Neuronal stem cell (in vitro differentiated cells): ENCODE data around the gene PTPN4.

Experiments used
- DNase-seq: peaks from one replicate; pipeline ENCODE4 v3.0.0-alpha.2; 2013; ENCODE audit warnings: low spot score
- H2AFZ ChIP-seq: one replicate; pipeline ENCODE4 v1.6.1; 2013; ENCODE audit warnings: mild to moderate bottlenecking, low read length, inconsistent platforms
- H2AK5ac ChIP-seq: 2 replicates; pipeline ENCODE4 v1.6.1; 2013; ENCODE audit warnings: low read depth, mild to moderate bottlenecking, inconsistent platforms, low read length, moderate library complexity, mixed read lengths
- H2BK120ac ChIP-seq: 2 replicates; pipeline ENCODE4 v1.6.1; 2013; ENCODE audit warnings: low read depth, mild to moderate bottlenecking, inconsistent platforms, low read length, moderate library complexity, mixed read lengths
- H2BK12ac ChIP-seq: one replicate; pipeline ENCODE4 v1.6.1; 2013; ENCODE audit warnings: low read length, inconsistent platforms
- H2BK15ac ChIP-seq: 2 replicates; pipeline ENCODE4 v1.6.1; 2013; ENCODE audit warnings: mild to moderate bottlenecking, low read length, inconsistent platforms, mixed read lengths
- H2BK5ac ChIP-seq: one replicate; pipeline ENCODE4 v1.6.1; 2013; ENCODE audit warnings: inconsistent platforms, mild to moderate bottlenecking, low read length, moderate library complexity
- H3K14ac ChIP-seq: one replicate; pipeline ENCODE4 v1.6.1; 2013; ENCODE audit warnings: low read length, inconsistent platforms
- H3K18ac ChIP-seq: 2 replicates; pipeline ENCODE4 v1.6.1; 2013; ENCODE audit warnings: low read length, inconsistent platforms
- H3K23ac ChIP-seq: 2 replicates; pipeline ENCODE4 v1.6.1; 2013; ENCODE audit warnings: low read depth, mild to moderate bottlenecking, mixed read lengths, low read length, inconsistent platforms; ENCODE audit not compliant: poor library complexity
- H3K27ac ChIP-seq: replicated peaks from 3 replicates; pipeline ENCODE4 v1.5.1; 2013; ENCODE audit warnings: low read length, inconsistent platforms
- H3K27me3 ChIP-seq, 3 experiments: 2 replicates each; pipeline ENCODE4 v1.6.1; 2013; ENCODE audit warnings: low read length in 3 of 3, mild to moderate bottlenecking in 2 of 3, inconsistent platforms in 1 of 3, low read depth in 1 of 3, mixed read lengths in 1 of 3, moderate library complexity in 1 of 3; ENCODE audit not compliant: control insufficient read depth in 3 of 3, insufficient read depth in 3 of 3
- H3K36me3 ChIP-seq, 2 donors: replicated peaks in 1 of 2; 2 replicates each; pipeline ENCODE4 v1.6.1; 2013; ENCODE audit warnings: low read length in 2 of 2; ENCODE audit not compliant: control insufficient read depth in 2 of 2, insufficient read depth in 2 of 2
- H3K4ac ChIP-seq: 2 replicates; pipeline ENCODE4 v1.6.1; 2013; ENCODE audit warnings: inconsistent platforms, mild to moderate bottlenecking, low read length, moderate library complexity
- H3K4me1 ChIP-seq, 2 donors: 1 replicate in 1 of 2; 2 replicates in 1 of 2; pipeline ENCODE4 v1.6.1; 2013; ENCODE audit warnings: low read length in 2 of 2, low read depth in 1 of 2; ENCODE audit not compliant: control insufficient read depth in 2 of 2, insufficient read depth in 1 of 2
- H3K4me2 ChIP-seq: one replicate; pipeline ENCODE4 v1.6.1; 2013; ENCODE audit warnings: mild to moderate bottlenecking, low read length, inconsistent platforms; ENCODE audit not compliant: insufficient read depth, poor library complexity, severe bottlenecking
- H3K4me3 ChIP-seq, 2 donors: 2 replicates each; pipeline ENCODE4 v1.5.1; 2013; ENCODE audit warnings: low read length in 2 of 2, mild to moderate bottlenecking in 2 of 2, inconsistent platforms in 1 of 2, moderate library complexity in 1 of 2
- H3K79me1 ChIP-seq: one replicate; pipeline ENCODE4 v1.6.1; 2013; ENCODE audit warnings: low read depth, mild to moderate bottlenecking, inconsistent platforms, low read length, moderate library complexity
- H3K9ac ChIP-seq: one replicate; pipeline ENCODE4 v1.6.1; 2013; ENCODE audit warnings: mild to moderate bottlenecking, low read depth, low read length, inconsistent platforms; ENCODE audit not compliant: poor library complexity
- H3K9me3 ChIP-seq, 2 donors: replicated peaks in 1 of 2; 2 replicates each; pipeline versions ENCODE3 to v1.6.1; 2013; ENCODE audit warnings: low read length in 2 of 2, mild to moderate bottlenecking in 2 of 2, inconsistent platforms in 1 of 2, low read depth in 1 of 2, mixed read lengths in 1 of 2, moderate library complexity in 1 of 2; ENCODE audit not compliant: control insufficient read depth in 2 of 2, insufficient read depth in 1 of 2
- H4K8ac ChIP-seq: one replicate; pipeline ENCODE4 v1.6.1; 2013; ENCODE audit warnings: low read depth, mild to moderate bottlenecking, inconsistent platforms, low read length, moderate library complexity
- H4K91ac ChIP-seq: one replicate; pipeline ENCODE4 v1.6.1; 2013; ENCODE audit warnings: low read length, low read depth, mild to moderate bottlenecking, inconsistent platforms; ENCODE audit not compliant: poor library complexity
- WGBS, 2 donors: extraction: QIAGEN DNeasy Blood & Tissue Kit; methylation state at CpG; one replicate each; pipeline ENCODE4 v1.1.7; 2013; ENCODE audit warnings: missing lambda C conversion rate in 2 of 2, mixed read lengths in 1 of 2; ENCODE audit not compliant: insufficient read length in 2 of 2, insufficient replicate concordance in 1 of 2; ENCODE audit errors: extremely low coverage in 2 of 2; 5-methylcytosine and 5-hydroxymethylcytosine counted together

The PTPN4 gene

DNA sequence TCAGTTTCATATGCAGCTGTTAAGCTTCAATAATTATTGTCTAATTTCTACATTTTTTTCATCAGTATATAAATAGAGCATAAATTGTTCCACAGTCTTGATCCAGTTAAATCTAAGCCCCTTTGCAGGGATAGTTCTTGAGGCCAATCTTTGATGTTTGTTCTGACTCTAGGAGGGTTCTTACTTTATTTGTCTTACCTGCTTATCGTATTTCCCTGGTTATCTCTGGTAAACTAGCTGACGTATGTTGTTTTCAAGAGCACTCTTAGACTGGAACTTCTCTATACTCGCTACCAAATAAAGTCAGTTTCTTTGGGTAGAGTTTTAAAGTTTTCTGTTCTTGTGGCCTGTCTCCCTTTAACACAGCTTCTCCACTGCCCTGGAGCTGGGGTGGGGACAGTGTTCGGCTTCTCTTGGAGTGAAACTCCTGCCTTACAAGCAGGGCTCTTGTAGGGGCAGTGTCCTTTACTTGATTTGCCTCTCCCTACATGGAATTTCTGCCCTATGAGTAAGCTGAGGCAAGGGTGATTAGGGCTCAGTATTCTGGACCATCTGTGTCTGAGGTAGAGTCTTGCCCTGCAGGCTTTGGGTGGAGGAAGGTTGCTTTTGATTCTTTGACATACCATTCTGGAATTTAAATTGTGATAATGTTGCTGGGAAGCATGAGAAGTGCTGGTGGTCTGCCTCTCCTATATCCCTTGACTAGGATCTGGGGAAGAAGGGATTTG is 90.3 kb downstream of the PTPN4 start:
- Histone ChIP-seq H2BK12ac (no peak overlapping the region), H3K79me1 (peaks cover 1% of the 10 kb centered on the region), H2BK120ac (no peak overlapping the region), H4K8ac (no peak overlapping the region), H3K4ac (no peak overlapping the region), H3K4me2 (no peak overlapping the region), H3K9ac (no peak overlapping the region), H3K27me3 (no peaks in the 10 kb centered on the region), H3K4me3 (no peak overlapping the region), H3K14ac (no peak overlapping the region), H2BK5ac (no peak overlapping the region), H2AK5ac (no peak overlapping the region), H2BK15ac (no peak overlapping the region), H3K4me1 (no peaks in the 10 kb centered on the region), H4K91ac (no peak overlapping the region), H3K23ac (no peak overlapping the region), H3K27ac (no peak overlapping the region), H2AFZ (no peak overlapping the region), H3K36me3 (peaks cover 0 to 2% of the 10 kb centered on the region in 2 donors), H3K18ac (no peak overlapping the region), H3K9me3 (peaks cover 13 to 26% of the 10 kb centered on the region in 2 donors)
- DNase-seq: no peak
- WGBS, 2 donors: no CpG with 5 or more reads among the region's 4 CpGs

DNA sequence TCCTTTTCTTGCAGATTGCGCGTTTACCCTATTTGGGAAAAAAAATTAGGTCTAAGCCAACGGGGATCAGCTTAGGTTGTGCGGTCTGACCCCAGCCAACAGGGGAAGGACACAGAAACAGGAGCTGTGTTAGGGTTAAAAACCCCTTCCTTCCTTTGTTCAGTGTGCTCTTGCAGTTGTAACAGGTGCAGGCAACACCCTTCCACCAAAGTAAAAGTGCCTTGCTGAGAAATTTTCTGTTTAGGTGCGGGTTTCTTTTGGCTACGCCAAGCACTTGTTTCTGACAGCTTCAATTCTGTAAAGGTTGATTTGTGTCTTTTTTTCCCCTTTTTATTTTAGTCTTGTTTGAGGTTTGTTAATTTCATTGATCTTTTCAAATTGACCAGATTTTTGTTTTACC is 92.5 kb downstream of the PTPN4 start:
- H3K18ac ChIP-seq: no peak overlapping the region
- no peak overlapping the region for H4K91ac ChIP-seq
- peaks cover 1% of the 10 kb centered on the region for H3K79me1 ChIP-seq
- H3K4ac ChIP-seq: no peak overlapping the region
- no peak overlapping the region for H3K4me2 ChIP-seq
- H3K27ac ChIP-seq: no peak overlapping the region
- H2AK5ac ChIP-seq: no peak overlapping the region
- no peak overlapping the region for H2BK12ac ChIP-seq
- H3K9ac ChIP-seq: no peak overlapping the region
- no peak overlapping the region for H4K8ac ChIP-seq
- H3K4me1 ChIP-seq: no peaks in the 10 kb centered on the region
- no peak overlapping the region for H3K23ac ChIP-seq
- H2BK15ac ChIP-seq: no peak overlapping the region
- no peak for DNase-seq
- WGBS, 2 donors: no CpG with 5 or more reads among the region's 6 CpGs
- H2BK5ac ChIP-seq: no peak overlapping the region
- no peak overlapping the region for H3K4me3 ChIP-seq
- H2AFZ ChIP-seq: no peak overlapping the region
- H3K36me3 ChIP-seq: peaks cover 0 to 2% of the 10 kb centered on the region in 2 donors
- no peak overlapping the region for H2BK120ac ChIP-seq
- H3K9me3 ChIP-seq: peaks cover 13 to 26% of the 10 kb centered on the region in 2 donors
- H3K27me3 ChIP-seq: no peaks in the 10 kb centered on the region
- H3K14ac ChIP-seq: no peak overlapping the region

DNA sequence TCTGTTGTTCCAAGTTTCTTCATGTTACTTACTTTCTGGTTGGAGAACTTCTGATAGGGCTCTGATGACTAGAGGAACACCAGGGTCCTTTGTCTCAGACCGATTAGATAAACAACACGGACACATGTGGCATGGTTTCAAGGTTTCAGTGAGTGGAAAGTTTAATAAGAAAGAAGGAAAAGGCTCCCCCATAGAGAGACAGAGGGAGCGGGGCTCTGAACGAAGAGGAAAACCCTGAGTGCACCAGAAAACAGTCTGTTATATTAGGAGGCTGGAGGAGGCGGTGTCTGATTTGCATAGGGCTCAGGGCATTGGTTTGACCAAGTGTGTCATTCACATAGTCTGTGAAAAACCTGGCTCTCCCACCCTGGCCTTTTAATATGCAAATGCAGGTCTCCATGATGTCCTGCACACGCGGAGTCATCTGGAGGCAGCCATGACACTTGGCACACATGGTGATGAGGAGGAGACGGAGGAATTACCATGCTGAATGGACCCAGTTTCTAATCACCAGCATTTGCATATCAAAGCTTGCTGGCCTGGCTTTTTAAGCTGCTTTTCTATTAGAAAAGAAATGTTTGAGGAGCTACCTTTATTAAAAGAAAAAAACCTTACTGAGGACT is 94.2 kb downstream of the PTPN4 start:
- H3K27me3 ChIP-seq: no peaks in the 10 kb centered on the region
- no peak overlapping the region for H2BK12ac ChIP-seq
- H3K4me3 ChIP-seq: no peak overlapping the region
- H3K9ac ChIP-seq: no peak overlapping the region
- peaks cover 0 to 2% of the 10 kb centered on the region in 2 donors for H3K36me3 ChIP-seq
- no peak overlapping the region for H3K18ac ChIP-seq
- H3K4me2 ChIP-seq: no peak overlapping the region
- no peak overlapping the region for H3K27ac ChIP-seq
- no peak overlapping the region for H3K4ac ChIP-seq
- H3K4me1 ChIP-seq: no peaks in the 10 kb centered on the region
- no peak overlapping the region for H2BK15ac ChIP-seq
- peaks cover 1% of the 10 kb centered on the region for H3K79me1 ChIP-seq
- no peak overlapping the region for H4K8ac ChIP-seq
- H4K91ac ChIP-seq: no peak overlapping the region
- peaks cover 13 to 26% of the 10 kb centered on the region in 2 donors for H3K9me3 ChIP-seq
- WGBS, 2 donors: no CpG with 5 or more reads among the region's 8 CpGs
- no peak overlapping the region for H2AK5ac ChIP-seq
- H2AFZ ChIP-seq: no peak overlapping the region
- no peak overlapping the region for H2BK120ac ChIP-seq
- no peak overlapping the region for H3K23ac ChIP-seq
- H3K14ac ChIP-seq: no peak overlapping the region
- no peak for DNase-seq
- H2BK5ac ChIP-seq: no peak overlapping the region

DNA sequence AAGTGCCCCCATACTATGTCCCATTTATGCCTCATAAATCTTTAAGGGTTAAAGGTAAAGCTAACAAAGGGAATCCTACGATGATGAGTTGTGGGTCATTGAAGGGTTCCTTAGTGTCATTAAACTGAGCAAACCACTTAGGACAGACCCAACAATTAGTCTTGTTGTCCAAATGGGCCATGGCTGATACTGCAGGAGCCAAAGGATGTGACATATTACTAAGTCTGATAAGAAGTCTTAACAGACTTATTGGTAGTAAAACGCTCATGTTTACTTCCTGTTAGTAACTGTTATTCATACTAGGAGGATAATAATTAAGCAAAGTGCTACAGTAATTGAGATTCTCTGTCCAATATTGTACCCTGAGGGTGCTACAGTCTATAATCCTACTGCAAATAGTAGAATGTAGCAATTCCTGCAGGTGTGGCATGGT is 96.8 kb downstream of the PTPN4 start:
- Histone ChIP-seq H3K27me3 (no peaks in the 10 kb centered on the region), H2AK5ac (no peak overlapping the region), H3K36me3 (peaks cover 0 to 2% of the 10 kb centered on the region in 2 donors), H3K79me1 (no peaks in the 10 kb centered on the region), H4K91ac (no peak overlapping the region), H2AFZ (no peak overlapping the region), H3K14ac (no peak overlapping the region), H2BK120ac (no peak overlapping the region), H3K23ac (no peak overlapping the region), H3K9ac (no peak overlapping the region), H3K27ac (no peak overlapping the region), H3K9me3 (peaks cover 7 to 23% of the 10 kb centered on the region in 2 donors), H3K4ac (no peak overlapping the region), H3K4me3 (no peak overlapping the region), H2BK15ac (no peak overlapping the region), H3K4me1 (peaks cover 0 to 2% of the 10 kb centered on the region in 2 donors), H3K4me2 (no peak overlapping the region), H2BK12ac (no peak overlapping the region), H2BK5ac (no peak overlapping the region), H3K18ac (no peak overlapping the region), H4K8ac (no peak overlapping the region)
- no CpG with 5 or more reads among the region's 2 CpGs for WGBS, 2 donors
- no peak for DNase-seq
